Measurements from ENCODE around the gene C1orf52. TPM values are rescaled to one million over a fixed set of nuclear protein-coding genes. Genes with fewer than 3 reads are reported as not detected.
A peak's percentile ranks its signal among the peaks of the same experiment; 100 is the strongest.

C1orf52 gene
- total and polyA plus RNA-seq, 2 of the 13 experiments (the other 11 are each of a cell fraction or from before 2014, with no cell fraction given): 19.4 to 27.4 TPM

- peak; percentile 29; the same call in 1 of the 2 replicates for TF ChIP-seq FOXP4 (CRISPR knock-in tag; IDR thresholded peaks at IDR 0.05)
- TF ChIP-seq POGZ (CRISPR knock-in tag; IDR thresholded peaks at IDR 0.05): peak; percentile 84; the same call in 1 of the 2 replicates
- TF ChIP-seq ZNF180 (CRISPR knock-in tag; IDR thresholded peaks at IDR 0.05; ENCODE audit: borderline replicate concordance, low read depth): no peak; the same call in 1 of the 2 replicates
- TF ChIP-seq ZNF614 (CRISPR knock-in tag; IDR thresholded peaks at IDR 0.05; ENCODE audit: borderline replicate concordance): peak; percentile 77; the same call in 1 of the 2 replicates
- TF ChIP-seq PTBP1 (IDR thresholded peaks at IDR 0.05; ENCODE audit: low read depth, low read length, poor library complexity, severe bottlenecking): no peak
- no peak for TF ChIP-seq CHCHD3 (CRISPR knock-in tag; IDR thresholded peaks at IDR 0.05)
- TF ChIP-seq ZNF720 (CRISPR knock-in tag; IDR thresholded peaks at IDR 0.05): no peak
- TF ChIP-seq ZKSCAN1 (IDR thresholded peaks at IDR 0.05; ENCODE audit: low read length): no peak
- no peak for TF ChIP-seq SIX1 (CRISPR knock-in tag; IDR thresholded peaks at IDR 0.05; ENCODE audit: borderline replicate concordance)
- TF ChIP-seq ZNF678 (CRISPR knock-in tag; IDR thresholded peaks at IDR 0.05): no peak
- no peak for TF ChIP-seq ZNF276 (CRISPR knock-in tag; IDR thresholded peaks at IDR 0.05; ENCODE audit: low read depth)
- TF ChIP-seq NR2C2 (CRISPR knock-in tag; IDR thresholded peaks at IDR 0.05; ENCODE audit: borderline replicate concordance): no peak
- peak; percentile 82 for TF ChIP-seq KDM2A (CRISPR knock-in tag; IDR thresholded peaks at IDR 0.05; ENCODE audit: borderline replicate concordance, low read depth)
- no peak for TF ChIP-seq GPN1 (CRISPR knock-in tag; IDR thresholded peaks at IDR 0.05; ENCODE audit: borderline replicate concordance)
- TF ChIP-seq MLXIP (CRISPR knock-in tag; IDR thresholded peaks at IDR 0.05; ENCODE audit: borderline replicate concordance): no peak
- TF ChIP-seq ZNF292 (CRISPR knock-in tag; IDR thresholded peaks at IDR 0.05; ENCODE audit: borderline replicate concordance, low read depth): no peak
- TF ChIP-seq ZNF337 (CRISPR knock-in tag; IDR thresholded peaks at IDR 0.05; ENCODE audit: borderline replicate concordance, low read depth): no peak
- peak; percentile 18; the same call in 1 of the 2 replicates for TF ChIP-seq FOXC1 (CRISPR knock-in tag; IDR thresholded peaks at IDR 0.05; ENCODE audit: borderline replicate concordance)
- no peak for TF ChIP-seq ZNF468 (CRISPR knock-in tag; IDR thresholded peaks at IDR 0.05)
- no peak for TF ChIP-seq ZNF879 (CRISPR knock-in tag; IDR thresholded peaks at IDR 0.05)
- no peak for TF ChIP-seq FLYWCH1 (CRISPR knock-in tag; IDR thresholded peaks at IDR 0.05)
- no peak for TF ChIP-seq ZNF510 (CRISPR knock-in tag; IDR thresholded peaks at IDR 0.05; ENCODE audit: low read depth)
- no peak for TF ChIP-seq ZFAT (CRISPR knock-in tag; conservative IDR thresholded peaks at IDR 0.05)
- TF ChIP-seq NFYB (CRISPR knock-in tag; IDR thresholded peaks at IDR 0.05): no peak
Measured at GRCh38 chr1:85259118-85259911, at the start of gene C1orf52 (continued).

All from HepG2 (cell line).